DND-41 (cell line): ENCODE data around the gene GOLGA3.

Source experiments
- EZH2 ChIP-seq: IDR thresholded peaks from 3 replicates; pipeline ENCODE4 v1.6.1; 2012; ENCODE audit warnings: borderline replicate concordance, low read depth, mild to moderate bottlenecking, moderate library complexity, low read length, inconsistent platforms; ENCODE audit not compliant: severe bottlenecking
- TF ChIP-seq, protein P1 (sequence below): IDR thresholded peaks from 2 replicates; pipeline ENCODE4 v1.5.1; 2012; ENCODE audit warnings: borderline replicate concordance, low read length, moderate library complexity, mild to moderate bottlenecking; ENCODE audit not compliant: poor library complexity, severe bottlenecking; ENCODE audit errors: extremely low read depth

- TF ChIP-seq, protein P1, sequence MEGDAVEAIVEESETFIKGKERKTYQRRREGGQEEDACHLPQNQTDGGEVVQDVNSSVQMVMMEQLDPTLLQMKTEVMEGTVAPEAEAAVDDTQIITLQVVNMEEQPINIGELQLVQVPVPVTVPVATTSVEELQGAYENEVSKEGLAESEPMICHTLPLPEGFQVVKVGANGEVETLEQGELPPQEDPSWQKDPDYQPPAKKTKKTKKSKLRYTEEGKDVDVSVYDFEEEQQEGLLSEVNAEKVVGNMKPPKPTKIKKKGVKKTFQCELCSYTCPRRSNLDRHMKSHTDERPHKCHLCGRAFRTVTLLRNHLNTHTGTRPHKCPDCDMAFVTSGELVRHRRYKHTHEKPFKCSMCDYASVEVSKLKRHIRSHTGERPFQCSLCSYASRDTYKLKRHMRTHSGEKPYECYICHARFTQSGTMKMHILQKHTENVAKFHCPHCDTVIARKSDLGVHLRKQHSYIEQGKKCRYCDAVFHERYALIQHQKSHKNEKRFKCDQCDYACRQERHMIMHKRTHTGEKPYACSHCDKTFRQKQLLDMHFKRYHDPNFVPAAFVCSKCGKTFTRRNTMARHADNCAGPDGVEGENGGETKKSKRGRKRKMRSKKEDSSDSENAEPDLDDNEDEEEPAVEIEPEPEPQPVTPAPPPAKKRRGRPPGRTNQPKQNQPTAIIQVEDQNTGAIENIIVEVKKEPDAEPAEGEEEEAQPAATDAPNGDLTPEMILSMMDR: no peak
- no peak for TF ChIP-seq EZH2
Observed at GRCh38 chr12:132872975-132873421, 44.3 kb upstream of the GOLGA3 start.
